Thyroid gland (tissue), 4 donors: ENCODE data around the gene HM13.

Experiments
- CTCF ChIP-seq, 6 experiments: fragments of 200-600 bp in 3 of 6; fragments of 450-650 bp in 3 of 6; sonication (generic) in 3 of 6; IDR thresholded peaks; one replicate each; pipeline ENCODE4 v1.5.1; 2016 to 2019; ENCODE audit warnings: antibody characterized with exemption in 6 of 6, mild to moderate bottlenecking in 2 of 6, inconsistent platforms in 1 of 6, moderate library complexity in 1 of 6
- POLR2A ChIP-seq, 2 donors: fragments of 450-650 bp; IDR thresholded peaks; one replicate each; pipeline ENCODE4 v1.6.1; 2017; ENCODE audit warnings: antibody characterized with exemption in 2 of 2, mild to moderate bottlenecking in 2 of 2, moderate library complexity in 1 of 2

- TF ChIP-seq POLR2A (IDR thresholded peaks at IDR 0.05): no peak
- TF ChIP-seq CTCF (IDR thresholded peaks at IDR 0.05): no peak
Observed at GRCh38 chr20:31560746-31561598, 46.7 kb downstream of the HM13 start.
